Posterior cingulate gyrus (tissue), 11 donors: ENCODE data around the gene PRAMEF1.
"Not testable (repeated sequence)": the region's sequence is repeated elsewhere in the genome, so short reads cannot be mapped to it uniquely, and the experiment has no call there.

Source experiments
- DNase-seq, 10 donors: peaks; one replicate each; pipeline versions ENCODE4 v3.0.0 to v3.0.0-alpha.2; 2020 to 2021; ENCODE audit warnings: mixed read lengths in 3 of 10
- intact Hi-C: fragments of 100-400 bp; cut with DNase I; formaldehyde crosslinking; loops from one replicate; pipeline ENCODE4 v1.15.1; 2023

PRAMEF1 gene

DNA sequence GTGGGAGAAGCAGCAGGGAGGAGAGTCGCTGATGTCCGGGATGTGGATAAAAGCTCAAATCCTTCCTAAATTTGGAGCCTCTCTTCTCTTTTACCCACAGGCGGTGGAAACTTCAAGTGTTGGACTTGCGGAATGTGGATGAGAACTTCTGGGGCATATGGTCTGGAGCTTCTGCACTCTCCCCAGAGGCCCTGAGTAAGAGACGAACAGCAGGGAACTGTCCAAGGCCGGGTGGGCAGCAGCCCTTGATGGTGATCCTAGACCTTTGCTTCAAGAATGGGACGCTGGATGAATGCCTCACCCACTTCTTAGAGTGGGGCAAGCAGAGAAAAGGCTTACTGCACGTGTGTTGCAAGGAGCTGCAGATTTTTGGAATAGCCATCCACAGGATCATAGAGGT lies 15.8 kb upstream of the PRAMEF1 start:
- intact Hi-C loops, result no loop called here
- no peak for DNase-seq

DNA sequence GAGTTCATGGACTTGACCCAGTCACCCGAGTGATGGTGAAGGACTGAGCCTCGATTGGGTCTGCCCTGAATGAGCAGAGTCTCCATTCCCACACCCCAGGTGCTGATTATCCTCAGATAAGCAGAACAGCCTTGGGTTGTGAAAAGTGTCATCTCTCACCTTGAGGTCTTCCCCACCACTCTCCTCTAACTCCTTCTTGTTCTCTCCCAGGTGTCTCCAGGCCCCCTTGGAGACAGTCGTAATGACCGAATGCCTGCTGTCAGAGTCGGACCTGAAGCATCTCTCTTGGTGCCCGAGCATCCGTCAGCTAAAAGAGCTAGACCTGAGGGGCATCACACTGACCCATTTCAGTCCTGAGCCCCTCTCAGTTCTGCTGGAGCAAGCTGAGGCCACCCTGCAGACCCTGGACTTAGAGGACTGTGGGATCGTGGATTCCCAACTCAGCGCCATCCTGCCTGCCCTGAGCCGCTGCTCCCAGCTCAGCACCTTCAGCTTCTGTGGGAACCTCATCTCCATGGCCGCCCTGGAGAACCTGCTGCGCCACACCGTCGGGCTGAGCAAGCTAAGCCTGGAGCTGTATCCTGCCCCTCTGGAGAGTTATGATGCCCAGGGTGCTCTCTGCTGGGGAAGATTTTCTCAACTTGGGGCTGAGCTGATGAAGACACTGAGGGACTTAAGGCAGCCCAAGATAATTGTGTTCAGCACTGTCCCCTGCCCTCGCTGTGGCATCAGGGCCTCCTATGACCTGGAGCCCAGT lies 14.2 kb upstream of the PRAMEF1 start:
- DNase-seq, result peak in 1 of 10 donors; percentile 30
- intact Hi-C loops, result no loop called here

- intact Hi-C loops, result no loop called here
- DNase-seq, result no peak
Observed at GRCh38 chr1:12778061-12778460, 13.1 kb upstream of the PRAMEF1 start.

DNA sequence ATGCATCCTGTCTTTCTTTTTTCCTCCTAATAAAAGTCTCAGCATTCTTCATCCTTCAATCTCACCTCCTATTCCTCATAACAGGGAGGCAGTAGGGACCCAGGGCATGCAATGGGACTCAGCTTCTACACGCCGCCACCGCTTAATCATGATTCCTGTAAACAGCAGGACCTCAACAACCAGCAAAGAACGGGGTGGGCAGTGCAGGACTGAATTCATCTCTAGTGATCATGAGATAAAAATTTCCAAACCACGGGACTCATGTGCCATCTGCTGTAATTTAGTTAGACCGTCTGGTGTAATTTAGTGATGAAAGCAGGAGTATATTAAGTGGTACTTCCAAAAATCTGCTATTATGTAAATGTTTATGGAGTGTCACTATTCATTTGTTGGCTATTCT lies 12.3 kb upstream of the PRAMEF1 start:
- intact Hi-C loops, result no loop called here
- DNase-seq, result no peak

- DNase-seq, result not testable (repeated sequence)
Observed at GRCh38 chr1:12781488-12781887, 9.7 kb upstream of the PRAMEF1 start.

DNA sequence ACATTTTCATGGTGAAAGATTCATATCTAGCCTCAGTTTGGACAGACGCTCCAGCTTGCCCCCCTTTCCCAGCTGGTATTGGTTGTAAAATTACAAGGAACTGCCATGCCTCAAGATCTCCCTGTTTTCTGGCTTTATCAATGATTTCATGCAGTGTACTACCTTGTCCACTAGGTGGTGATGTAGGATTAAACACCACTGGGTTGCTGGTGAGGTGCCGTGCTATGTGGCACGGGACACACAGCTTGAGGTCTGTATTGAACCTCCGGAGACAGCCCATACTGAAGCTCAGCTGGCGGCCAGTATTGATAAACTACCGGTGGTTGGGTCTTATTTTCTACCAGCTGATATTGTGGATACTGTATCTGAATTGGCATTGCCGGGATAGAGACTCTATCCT lies 7.4 kb upstream of the PRAMEF1 start:
- intact Hi-C loops, DNase-seq: not testable (repeated sequence)

More at GRCh38 chr1:12781488-12781887, 9.7 kb upstream of the PRAMEF1 start:
- intact Hi-C loops, result not testable (repeated sequence)

DNA sequence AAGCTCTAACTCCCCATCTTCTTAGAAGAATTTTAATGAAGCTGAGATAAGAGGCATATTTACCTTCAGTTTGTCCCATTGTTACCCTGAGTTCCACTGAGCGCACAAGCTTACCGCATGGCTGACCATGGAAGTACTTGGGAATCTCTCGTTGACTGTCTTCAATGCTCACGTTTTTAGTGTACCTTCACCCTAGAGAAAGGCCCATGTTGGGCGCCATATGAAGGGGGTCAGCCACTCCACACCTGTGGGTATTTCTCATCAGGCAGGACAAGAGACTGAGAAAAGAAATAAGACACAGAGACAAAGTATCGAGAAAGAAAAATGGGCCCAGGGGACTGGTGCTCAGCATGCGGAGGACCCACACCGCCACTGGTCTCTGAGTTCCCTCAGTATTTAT lies 6.5 kb upstream of the PRAMEF1 start:
- intact Hi-C loops, DNase-seq: not testable (repeated sequence)

DNA sequence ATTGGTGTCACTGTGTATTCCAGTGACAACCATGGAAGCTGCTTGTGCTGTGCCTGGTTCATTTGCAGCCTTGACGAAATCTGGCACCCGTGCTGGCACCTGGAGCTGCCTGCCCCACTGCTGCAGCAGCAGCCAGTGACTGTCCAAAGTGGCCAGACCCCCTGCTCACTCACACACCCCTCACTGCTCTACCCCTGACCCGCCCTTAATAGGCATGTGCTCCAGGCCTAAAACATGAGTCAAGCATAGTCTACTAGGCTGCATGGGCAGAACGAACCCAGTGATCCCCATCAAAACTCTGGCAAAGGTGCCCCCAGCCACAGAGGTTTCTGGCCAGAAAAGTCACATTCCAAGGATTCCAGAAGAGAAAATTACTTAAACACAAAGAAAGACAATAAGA lies 7.7 kb downstream of the PRAMEF1 start:
- intact Hi-C loops, result no loop called here
- DNase-seq, result no peak

- intact Hi-C loops, result no loop called here
- DNase-seq, result no peak
Observed at GRCh38 chr1:12799730-12800129, 8.5 kb downstream of the PRAMEF1 start.

- intact Hi-C loops, result no loop called here
Observed at GRCh38 chr1:12809933-12810332, 18.7 kb downstream of the PRAMEF1 start.

DNA sequence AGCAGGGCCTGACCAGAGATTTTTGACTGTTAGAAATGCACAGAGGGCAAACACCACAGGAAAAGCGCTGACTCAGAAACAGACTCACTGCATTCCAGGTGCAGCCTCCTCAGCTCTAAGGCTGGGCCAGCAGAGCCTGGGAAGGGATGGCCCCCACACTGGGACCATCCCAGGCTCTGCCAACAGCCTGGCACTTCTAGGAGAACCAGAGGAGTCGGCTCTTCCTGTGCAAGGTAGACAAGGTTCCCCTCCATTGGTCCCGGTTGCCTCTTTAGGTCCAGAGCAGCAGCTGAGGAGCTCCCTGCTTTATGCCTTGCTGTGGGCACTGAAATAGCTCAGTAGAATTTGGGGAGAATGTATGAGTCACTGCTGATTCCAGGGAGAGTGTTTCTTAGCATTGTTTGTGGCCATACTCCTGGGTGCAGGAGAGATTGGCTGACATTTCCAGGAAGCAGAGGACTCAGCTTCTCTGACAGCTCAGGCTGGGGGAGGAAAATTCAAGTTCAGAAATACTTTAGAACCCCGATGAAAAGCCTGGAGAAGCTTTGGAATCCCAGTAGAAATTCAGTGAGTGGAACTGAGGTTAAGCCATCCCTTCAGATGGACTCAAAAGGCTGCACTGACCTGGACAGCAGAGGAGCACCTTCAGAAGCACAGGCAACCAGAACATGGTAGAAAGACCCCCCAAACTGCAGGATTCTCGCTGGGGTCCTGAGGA lies 19.7 kb downstream of the PRAMEF1 start:
- DNase-seq, result peak in 1 of 10 donors; percentile 8
- intact Hi-C loops, result no loop called here

More at GRCh38 chr1:12809933-12810332, 18.7 kb downstream of the PRAMEF1 start:
- DNase-seq, result no peak

DNA sequence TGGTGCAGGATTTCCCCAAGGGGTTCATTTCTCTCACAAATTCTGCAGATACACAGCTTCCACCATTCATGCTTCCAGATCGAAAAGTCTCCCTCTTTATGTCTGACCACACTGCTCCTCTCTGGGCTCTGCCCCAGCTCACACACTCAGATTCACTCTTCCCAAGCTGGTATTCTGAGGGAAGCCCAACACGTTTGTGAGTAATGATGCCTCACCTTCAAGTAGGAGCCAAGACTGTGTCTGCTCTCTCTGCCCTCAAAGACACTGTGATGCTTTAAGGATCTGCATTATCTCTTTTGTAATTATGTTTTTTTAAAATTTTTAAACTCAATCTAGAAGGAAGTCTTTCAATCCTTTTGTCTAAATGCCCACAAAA lies 20.2 kb downstream of the PRAMEF1 start:
- no peak for DNase-seq
- intact Hi-C loops, result no loop called here

DNA sequence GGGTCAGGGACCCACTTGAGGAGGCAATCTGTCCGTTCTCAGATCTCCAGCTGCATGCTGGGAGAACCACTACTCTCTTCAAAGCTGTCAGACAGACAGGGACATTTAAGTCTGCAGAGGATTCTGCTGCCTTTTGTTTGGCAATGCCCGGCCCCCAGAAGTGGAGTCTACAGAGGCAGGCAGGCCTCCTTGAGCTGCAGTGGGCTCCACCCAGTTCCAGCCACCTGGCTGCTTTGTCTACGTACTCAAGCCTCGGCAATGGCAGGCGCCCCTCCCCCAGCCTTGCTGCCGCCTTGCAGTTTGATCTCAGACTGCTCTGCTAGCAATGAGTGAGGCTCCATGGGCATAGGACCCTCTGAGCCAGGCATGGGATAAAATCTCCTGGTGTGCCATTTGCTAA lies 27.9 kb downstream of the PRAMEF1 start:
- intact Hi-C loops, result not testable (repeated sequence)

GRCh38 chr1:12831310-12831709 lies 40.1 kb downstream of the PRAMEF1 start, which contains the start of gene PRAMEF11:
TSS of gene PRAMEF11 (minus strand) at chr1:12831410. CDS start at chr1:12828789, 2,621 bp downstream.
- DNase-seq, intact Hi-C loops: not testable (repeated sequence)

More for the DNA sequence above, 27.9 kb downstream of the PRAMEF1 start:
- DNase-seq, result not testable (repeated sequence)

DNA sequence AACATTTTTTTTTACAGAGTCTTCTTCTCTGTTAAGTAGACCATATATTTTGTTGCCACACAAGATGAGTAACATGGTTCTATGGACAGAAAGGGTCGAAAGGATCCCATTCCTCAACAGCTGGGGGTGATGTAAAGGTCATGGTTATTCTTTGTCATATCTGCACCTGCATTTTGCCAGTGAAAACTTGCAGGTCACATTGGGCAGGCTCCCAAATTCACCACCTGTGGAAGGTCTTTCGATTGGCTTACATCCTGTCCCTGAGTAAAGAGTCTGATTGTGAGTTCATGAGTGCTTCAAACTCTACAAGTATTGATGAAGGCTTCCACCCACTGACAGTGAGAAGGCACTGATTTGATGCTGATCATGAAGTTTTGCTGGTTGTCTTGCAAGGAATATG lies 42.1 kb downstream of the PRAMEF1 start:
- intact Hi-C loops, DNase-seq: not testable (repeated sequence)
